Measurements from ENCODE around the gene C1orf122.
"Not testable (repeated sequence)": the region's sequence is repeated elsewhere in the genome, so short reads cannot be mapped to it uniquely, and the experiment has no call there.

C1orf122 gene

DNA sequence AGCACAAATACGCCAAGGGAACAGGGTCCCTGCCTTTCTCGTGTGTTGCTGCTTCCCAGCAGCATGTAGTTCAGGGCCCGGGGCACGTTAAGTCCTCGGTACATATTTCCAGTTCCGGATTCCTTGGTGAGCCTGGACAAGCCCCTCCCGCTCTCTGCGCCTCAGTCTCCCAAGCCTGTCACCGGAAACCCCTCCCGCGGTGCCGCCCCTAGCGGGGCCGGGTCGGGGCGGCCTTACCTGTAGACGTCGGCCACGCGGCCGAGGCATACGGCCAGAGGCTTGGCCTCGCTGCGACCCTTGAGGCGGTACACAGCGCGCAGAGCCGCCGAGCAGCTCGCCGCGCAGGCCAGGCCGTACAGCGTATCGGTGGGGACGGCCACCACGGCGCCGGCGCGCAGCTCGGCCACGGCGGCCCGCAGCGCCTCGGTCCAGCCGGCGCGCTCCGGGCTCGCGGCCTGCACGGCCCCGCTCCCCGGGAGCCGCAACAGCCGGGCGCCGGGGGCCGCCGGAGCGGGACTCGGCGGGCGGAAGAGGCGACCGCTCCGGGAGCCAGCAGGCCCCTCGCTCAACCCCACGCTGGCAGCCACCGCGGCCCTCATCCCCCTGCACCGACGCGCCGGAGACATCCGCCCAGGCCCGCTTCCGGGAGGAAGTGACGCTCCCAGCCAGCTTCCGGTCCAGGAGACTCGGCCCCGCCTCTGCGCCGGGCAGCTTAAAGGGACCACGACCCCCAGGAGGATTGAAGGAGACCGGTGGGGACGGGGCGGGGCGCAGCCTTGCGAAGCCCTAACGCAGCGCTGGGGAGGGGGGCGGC lies at the start of gene C1orf122, which contains the start of gene YRDC:
Gene C1orf122 (plus strand): TSS at position 236 of the 814 bp plus-strand sequence. CDS start 615 bp downstream, outside the sequence.
Gene YRDC (minus strand): TSS at position 654 of the 814 bp plus-strand sequence. CDS start 28 bp downstream, at position 626.
- intact Hi-C loops (cut with micrococcal nuclease), result loop anchor here (2.0 to 10.0 kb wide), 3 partner anchors 51 to 210 kb away; partner anchors contain the start of genes GNL2, MTF1 and SF3A3
- Mint-ChIP-seq H3K4me1 (ENCODE audit: low read depth) (peaks cover 44% of the 10 kb centered on the region), H3K27me3 (no peaks in the 10 kb centered on the region), H3K36me3 (ENCODE audit: low read depth) (peaks cover 74% of the 10 kb centered on the region), H3K9me3 (no peaks in the 10 kb centered on the region), H3K27ac (peak within 1 kb of the TSS; percentile 94), H3K4me3 (peak within 1 kb of the TSS; percentile 85)

DNA sequence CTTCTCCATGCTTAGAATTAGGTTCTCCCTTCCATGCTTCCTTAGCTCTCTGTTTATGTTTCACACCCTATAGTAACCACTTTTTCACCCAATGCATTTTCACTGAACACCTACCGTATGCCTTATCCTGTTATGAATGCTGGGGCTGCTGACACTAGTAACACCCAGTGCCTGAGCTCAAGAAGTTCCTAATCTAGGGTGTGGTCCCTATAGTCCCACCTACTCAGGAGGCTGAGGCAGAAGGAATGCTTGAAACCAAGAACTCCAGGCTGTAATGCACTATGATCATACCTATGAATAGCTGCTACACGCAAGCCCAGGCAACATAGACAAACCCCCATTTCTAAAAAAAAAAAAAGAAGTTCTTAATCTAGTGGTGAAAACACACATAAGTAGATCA lies 48.1 kb upstream of the C1orf122 start:
- Mint-ChIP-seq H3K4me1 (ENCODE audit: low read depth) (peaks cover 3% of the 10 kb centered on the region), H3K4me3 (no peak overlapping the region), H3K9me3 (no peaks in the 10 kb centered on the region), H3K27me3 (peaks cover 53% of the 10 kb centered on the region), H3K27ac (no peak overlapping the region), H3K36me3 (ENCODE audit: low read depth) (no peaks in the 10 kb centered on the region)
- intact Hi-C loops (cut with micrococcal nuclease), result no loop called here

DNA sequence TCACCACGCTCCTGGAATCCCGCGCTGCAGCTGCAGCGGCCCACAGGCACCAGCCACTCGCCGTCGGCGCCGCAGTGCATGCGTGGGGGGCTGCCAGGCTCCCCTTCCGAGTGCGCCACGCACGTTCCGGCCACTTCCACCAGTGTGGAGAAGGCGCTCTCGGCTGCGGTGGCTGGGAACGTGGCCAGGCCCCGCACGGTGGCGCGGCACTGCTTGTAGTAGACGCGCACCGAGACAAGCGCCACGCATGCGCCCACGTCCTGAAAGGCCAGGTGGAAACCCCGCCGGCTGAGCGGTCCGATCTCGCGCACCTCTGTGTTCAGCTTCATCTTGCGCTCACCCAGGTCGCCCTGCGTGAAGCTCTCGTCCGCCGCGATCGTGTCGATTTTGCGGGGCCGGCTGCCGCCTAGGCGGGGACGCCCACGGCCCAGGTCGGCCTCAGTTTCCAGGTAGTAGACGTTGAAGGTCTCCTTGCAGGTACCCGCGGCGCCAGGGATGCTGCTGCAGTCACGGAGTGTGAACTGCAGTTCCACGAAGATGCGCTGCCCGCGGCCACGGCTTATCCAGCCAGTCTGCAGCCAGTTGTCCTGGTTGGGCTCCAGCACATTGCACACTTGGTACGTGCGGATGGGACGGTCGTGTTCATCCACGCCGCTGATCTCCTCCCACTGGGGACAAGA lies 46.0 kb upstream of the C1orf122 start:
- intact Hi-C loops (cut with micrococcal nuclease), result no loop called here
- Mint-ChIP-seq H3K4me1 (ENCODE audit: low read depth) (peaks cover 16% of the 10 kb centered on the region), H3K36me3 (ENCODE audit: low read depth) (no peaks in the 10 kb centered on the region), H3K4me3 (no peak overlapping the region), H3K27me3 (peaks cover 56% of the 10 kb centered on the region), H3K27ac (no peak overlapping the region), H3K9me3 (no peaks in the 10 kb centered on the region)

DNA sequence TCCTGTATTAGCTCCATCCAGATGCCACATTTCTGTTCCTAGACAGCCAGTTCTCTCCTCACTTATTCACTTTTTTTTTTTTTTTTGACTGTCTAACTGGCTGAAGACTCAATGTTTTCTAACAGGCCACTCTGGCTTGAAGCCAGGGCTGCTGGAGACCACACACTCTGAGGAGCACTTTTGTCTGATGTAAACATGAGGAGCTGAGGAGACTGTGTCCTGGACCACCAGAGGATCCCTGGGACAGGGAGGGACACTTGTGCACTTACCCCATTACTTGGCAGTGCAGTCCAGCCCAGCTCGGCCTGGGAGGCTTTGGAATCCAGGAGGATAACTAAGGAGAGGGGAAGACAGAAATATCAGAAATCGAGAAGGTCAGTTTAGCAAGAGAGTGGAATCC lies 45.1 kb upstream of the C1orf122 start:
- Mint-ChIP-seq H3K9me3 (no peaks in the 10 kb centered on the region), H3K36me3 (ENCODE audit: low read depth) (no peaks in the 10 kb centered on the region), H3K27ac (no peak overlapping the region), H3K4me1 (ENCODE audit: low read depth) (peaks cover 16% of the 10 kb centered on the region), H3K27me3 (peaks cover 61% of the 10 kb centered on the region), H3K4me3 (no peak overlapping the region)
- intact Hi-C loops (cut with micrococcal nuclease), result no loop called here

DNA sequence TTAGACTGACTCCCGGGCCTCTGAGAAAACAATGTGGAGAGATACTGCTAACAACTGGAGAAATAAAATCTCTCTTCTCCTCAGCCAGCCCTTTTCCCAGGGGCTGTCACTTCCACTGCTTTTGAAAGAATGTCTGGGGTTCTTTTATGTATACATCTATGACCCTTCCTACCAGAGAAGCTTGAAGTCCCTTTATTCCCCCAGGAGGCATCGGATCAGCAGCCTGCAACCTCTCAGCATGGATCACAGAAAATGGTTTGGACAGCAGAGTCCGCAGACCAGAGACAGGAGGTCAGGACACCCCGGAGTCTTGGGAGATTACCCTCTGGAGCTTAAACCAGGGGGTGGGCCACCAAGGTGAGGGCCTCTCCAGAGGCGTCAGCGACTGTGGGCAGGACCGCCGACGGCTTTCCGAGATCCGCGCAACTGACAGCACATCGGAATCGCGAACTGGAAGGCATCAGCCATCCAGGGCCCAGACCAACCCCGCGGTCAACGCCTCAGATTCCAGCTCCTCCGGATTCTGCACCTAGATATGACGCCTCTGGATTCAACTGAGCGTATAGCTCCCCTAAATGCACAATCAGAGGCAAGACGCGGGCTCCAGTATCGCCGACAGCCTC lies 43.7 kb upstream of the C1orf122 start:
- Mint-ChIP-seq H3K4me1 (ENCODE audit: low read depth) (peaks cover 16% of the 10 kb centered on the region), H3K27ac (no peak overlapping the region), H3K4me3 (no peak overlapping the region), H3K36me3 (ENCODE audit: low read depth) (no peaks in the 10 kb centered on the region), H3K27me3 (peaks cover 73% of the 10 kb centered on the region), H3K9me3 (no peaks in the 10 kb centered on the region)
- intact Hi-C loops (cut with micrococcal nuclease), result no loop called here

DNA sequence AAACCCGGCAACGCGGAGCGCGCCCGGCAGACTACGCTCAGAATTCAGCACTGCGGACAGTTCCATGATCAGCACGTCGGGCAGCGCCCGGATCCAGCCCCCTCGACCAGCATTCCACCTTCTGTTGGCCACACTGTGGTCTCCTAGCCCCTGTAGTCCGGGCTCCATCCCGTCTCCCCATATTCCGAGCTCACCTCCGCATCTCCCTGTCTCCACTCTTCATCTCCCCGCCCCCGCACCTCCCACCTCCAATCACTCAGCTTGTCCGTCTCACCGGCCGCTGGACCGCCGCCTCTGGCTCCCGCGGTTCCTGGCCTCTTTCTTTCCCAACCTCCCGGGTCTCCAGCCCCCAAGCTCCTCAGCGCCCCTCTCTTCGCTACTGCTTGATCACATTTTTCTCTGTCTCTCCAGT lies 43.2 kb upstream of the C1orf122 start:
- Mint-ChIP-seq H3K27ac (no peak overlapping the region), H3K4me1 (ENCODE audit: low read depth) (peaks cover 16% of the 10 kb centered on the region), H3K9me3 (no peaks in the 10 kb centered on the region), H3K4me3 (no peak overlapping the region), H3K27me3 (peaks cover 78% of the 10 kb centered on the region), H3K36me3 (ENCODE audit: low read depth) (no peaks in the 10 kb centered on the region)
- intact Hi-C loops (cut with micrococcal nuclease), result no loop called here

DNA sequence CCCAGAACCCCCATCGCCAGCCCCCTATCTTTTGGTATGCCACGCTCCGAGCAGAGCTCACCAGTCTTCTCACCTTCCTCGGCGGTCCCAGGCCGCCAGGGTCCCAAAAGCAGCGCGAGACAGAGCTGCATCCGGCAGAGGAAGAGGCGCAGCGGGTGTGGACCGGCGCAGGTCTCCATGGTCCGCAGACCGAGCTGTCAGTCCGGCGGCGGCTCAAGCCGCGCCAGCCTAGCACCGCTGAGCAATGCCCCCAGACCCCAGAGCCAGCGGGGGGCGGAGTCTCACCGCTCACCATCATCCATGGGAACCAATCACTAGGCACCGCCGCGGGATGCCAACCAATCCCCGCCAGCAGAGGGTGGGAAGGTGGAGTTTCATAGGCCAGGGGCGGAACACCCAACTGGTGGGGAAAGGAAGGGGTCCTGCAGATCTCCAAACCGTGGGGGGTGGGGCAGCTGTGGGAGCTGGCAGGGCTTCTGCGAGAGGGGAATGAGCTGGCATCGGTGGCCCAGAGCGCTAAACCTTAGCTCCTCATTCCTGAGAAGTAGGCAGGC lies 42.6 kb upstream of the C1orf122 start, which contains the start of gene EPHA10:
Gene EPHA10 (minus strand): TSS at position 233 of the 554 bp plus-strand sequence. CDS start 54 bp downstream, at position 179.
- Mint-ChIP-seq H3K36me3 (ENCODE audit: low read depth) (no peaks in the 10 kb centered on the region), H3K4me3 (no peak within 1 kb of the TSS), H3K27me3 (peaks cover 80% of the 10 kb centered on the region), H3K9me3 (no peaks in the 10 kb centered on the region), H3K27ac (no peak within 1 kb of the TSS), H3K4me1 (ENCODE audit: low read depth) (peaks cover 16% of the 10 kb centered on the region)
- intact Hi-C loops (cut with micrococcal nuclease), result no loop called here

DNA sequence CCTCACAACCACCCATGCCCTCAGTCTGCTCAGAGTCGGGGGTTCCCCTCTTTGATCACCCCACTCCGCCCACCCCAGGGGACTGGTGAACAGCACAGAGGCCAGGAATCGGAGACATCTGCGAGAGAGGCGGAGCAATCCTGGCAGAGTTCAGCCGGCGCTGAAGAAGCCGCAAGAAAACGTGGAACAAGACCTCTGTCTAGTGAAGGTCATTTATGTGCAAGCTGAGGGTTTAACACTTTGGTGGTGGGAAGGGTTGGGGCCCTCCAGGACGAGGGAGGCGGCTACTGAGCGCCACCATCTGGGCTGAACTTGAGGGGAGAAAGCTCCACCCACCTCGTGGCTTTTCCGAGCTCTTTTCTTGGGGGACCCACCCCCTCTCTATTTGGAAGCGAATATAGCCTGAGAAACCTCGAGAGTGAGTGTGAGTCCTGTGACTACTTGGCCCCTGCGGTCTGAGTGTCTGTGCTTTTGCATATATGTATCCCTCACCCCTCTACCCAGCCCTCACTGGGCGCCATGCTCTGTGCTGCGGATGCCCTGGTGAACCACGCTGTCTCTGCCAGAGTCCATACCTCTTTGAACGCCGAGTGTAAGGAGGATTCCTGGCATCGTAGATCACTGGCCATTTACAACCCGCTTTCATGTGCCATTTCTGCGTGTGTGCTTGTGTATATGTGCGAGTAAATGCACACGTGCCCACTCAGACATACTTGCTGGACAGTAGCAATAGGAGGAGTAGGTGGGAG lies 41.5 kb upstream of the C1orf122 start:
- Mint-ChIP-seq H3K27me3 (peaks cover 89% of the 10 kb centered on the region), H3K4me3 (no peak overlapping the region), H3K4me1 (ENCODE audit: low read depth) (peaks cover 16% of the 10 kb centered on the region), H3K36me3 (ENCODE audit: low read depth) (no peaks in the 10 kb centered on the region), H3K9me3 (no peaks in the 10 kb centered on the region), H3K27ac (no peak overlapping the region)
- intact Hi-C loops (cut with micrococcal nuclease), result no loop called here

DNA sequence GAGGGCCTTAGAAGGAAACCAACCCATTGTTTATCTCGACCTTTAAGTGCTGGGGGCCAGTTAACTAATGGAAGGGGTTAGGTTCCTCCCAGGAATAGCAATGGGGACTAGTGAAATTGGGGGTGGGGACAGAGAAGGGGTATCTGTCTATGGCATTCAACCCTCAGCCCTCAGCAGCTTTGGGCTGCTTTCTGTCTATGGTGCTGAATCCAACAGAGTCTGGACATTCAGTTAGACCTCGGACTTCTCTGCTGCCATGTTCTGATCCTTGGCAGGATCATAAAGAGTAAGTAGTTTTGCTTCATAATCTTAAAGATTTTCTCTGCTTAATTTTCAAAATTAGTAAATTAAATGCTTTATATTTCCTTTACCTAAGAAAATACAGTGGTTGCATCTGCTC lies 40.1 kb upstream of the C1orf122 start:
- intact Hi-C loops (cut with micrococcal nuclease), result no loop called here
- Mint-ChIP-seq H3K4me1 (ENCODE audit: low read depth) (peaks cover 16% of the 10 kb centered on the region), H3K36me3 (ENCODE audit: low read depth) (no peaks in the 10 kb centered on the region), H3K9me3 (no peaks in the 10 kb centered on the region), H3K4me3 (no peak overlapping the region), H3K27me3 (peaks cover 79% of the 10 kb centered on the region), H3K27ac (no peak overlapping the region)

DNA sequence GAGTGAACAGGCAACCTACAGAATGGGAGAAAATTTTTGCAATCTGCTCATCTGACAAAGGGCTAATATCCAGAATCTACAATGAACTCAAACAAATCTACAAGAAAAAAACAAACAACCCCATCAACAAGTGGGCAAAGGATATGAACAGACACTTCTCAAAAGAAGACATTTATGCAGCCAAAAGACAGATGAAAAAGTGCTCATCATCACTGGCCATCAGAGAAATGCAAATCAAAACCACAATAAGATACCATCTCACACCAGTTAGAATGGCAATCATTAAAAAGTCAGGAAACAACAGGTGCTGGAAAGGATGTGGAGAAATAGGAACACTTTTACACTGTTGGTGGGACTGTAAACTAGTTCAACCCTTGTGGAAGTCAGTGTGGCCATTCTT lies 36.1 kb upstream of the C1orf122 start:
- H3K9me3 Mint-ChIP-seq; H3K27ac Mint-ChIP-seq; intact Hi-C loops (cut with micrococcal nuclease); H3K4me1 Mint-ChIP-seq (ENCODE audit: low read depth); H3K4me3 Mint-ChIP-seq; H3K36me3 Mint-ChIP-seq (ENCODE audit: low read depth): not testable (repeated sequence)
- peaks cover 63% of the 10 kb centered on the region for H3K27me3 Mint-ChIP-seq

DNA sequence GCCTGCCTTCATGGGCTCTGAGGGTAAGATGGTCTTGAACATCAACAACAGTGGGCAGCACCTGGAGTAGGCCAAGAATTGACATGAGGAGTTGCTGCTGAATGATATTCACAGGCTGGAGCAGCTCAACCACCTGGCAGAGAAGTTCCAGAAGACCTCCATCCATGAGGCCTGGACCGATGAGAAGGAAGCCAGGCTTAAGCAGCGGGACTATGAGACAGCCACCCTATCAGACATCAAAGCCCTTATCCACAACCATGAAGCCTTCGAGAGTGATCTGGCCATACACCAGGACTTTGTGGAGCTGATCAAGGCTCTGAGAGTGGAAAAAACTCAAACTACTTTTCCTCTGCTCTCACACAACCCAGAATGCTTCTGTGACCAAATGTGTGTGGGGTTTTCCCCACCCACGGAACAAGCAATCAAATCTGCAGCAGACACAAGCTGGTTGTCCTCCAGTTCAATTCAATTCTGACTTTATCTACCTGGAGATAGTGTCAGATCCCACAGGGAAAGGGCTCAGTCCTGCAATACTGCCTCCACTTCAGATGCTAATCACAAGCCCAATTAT lies 30.6 kb upstream of the C1orf122 start:
- Mint-ChIP-seq H3K27ac (no peak overlapping the region), H3K27me3 (peaks cover 41% of the 10 kb centered on the region), H3K4me1 (ENCODE audit: low read depth) (no peaks in the 10 kb centered on the region), H3K36me3 (ENCODE audit: low read depth) (no peaks in the 10 kb centered on the region), H3K4me3 (no peak overlapping the region), H3K9me3 (no peaks in the 10 kb centered on the region)
- intact Hi-C loops (cut with micrococcal nuclease), result no loop called here

DNA sequence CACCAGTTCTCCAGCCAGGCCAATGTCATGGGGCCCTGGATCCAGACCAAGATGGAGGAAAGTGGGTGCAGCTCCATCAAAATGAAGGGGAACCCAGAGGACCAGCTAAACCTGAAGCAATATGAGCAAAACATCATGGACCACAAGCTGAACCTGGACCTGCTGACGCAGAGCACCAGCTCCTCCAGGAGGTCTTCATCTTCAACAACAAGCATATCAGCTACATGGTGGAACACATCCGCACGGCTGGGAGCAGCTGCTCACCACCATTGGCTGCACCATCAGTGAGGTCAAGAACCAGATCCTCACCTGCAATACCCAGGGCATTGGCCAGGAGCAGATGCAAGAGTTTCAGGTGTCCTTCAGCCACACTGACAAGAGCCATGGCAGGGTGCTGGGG lies 28.9 kb upstream of the C1orf122 start:
- Mint-ChIP-seq H3K4me1 (ENCODE audit: low read depth) (no peaks in the 10 kb centered on the region), H3K36me3 (ENCODE audit: low read depth) (no peaks in the 10 kb centered on the region), H3K27me3 (peaks cover 34% of the 10 kb centered on the region), H3K4me3 (no peak overlapping the region), H3K27ac (no peak overlapping the region), H3K9me3 (no peaks in the 10 kb centered on the region)
- intact Hi-C loops (cut with micrococcal nuclease), result no loop called here

DNA sequence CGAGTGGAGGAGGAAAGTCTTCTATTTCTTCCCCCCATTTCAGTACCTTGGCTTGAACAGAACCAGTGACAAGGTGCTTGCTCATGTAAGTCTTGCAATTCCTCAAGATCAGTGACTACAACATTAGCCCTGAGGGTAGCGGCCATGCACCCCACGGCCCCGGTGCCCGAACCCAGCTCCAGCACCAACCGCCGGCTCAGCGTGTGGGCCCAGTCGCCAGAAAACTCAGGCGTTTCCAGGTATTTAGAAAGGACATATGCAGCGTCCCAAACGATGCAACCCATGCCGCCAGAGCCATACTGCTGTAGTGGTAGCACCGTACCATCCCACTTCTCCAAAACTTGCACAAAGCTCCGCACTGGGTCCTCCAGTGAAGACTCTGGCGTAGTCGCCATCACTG lies 25.1 kb upstream of the C1orf122 start:
- Mint-ChIP-seq H3K36me3 (ENCODE audit: low read depth) (no peaks in the 10 kb centered on the region), H3K27me3 (peaks cover 26% of the 10 kb centered on the region), H3K4me3 (no peak overlapping the region), H3K9me3 (no peaks in the 10 kb centered on the region), H3K4me1 (ENCODE audit: low read depth) (no peaks in the 10 kb centered on the region), H3K27ac (no peak overlapping the region)
- intact Hi-C loops (cut with micrococcal nuclease), result no loop called here
